HepG2 (cell line): ENCODE results near the gene NF2. TPM values are rescaled to one million over a fixed set of nuclear protein-coding genes. Genes with fewer than 3 reads are reported as not detected.

ENCODE experiments used
- AKAP8 ChIP-seq: sonication (generic); formaldehyde crosslinking; IDR thresholded peaks from 2 replicates; pipeline ENCODE4 v1.5.1; 2020; ENCODE audit warnings: mild to moderate bottlenecking, missing genetic modification reagents
- BCL6 ChIP-seq: IDR thresholded peaks from 2 replicates; pipeline ENCODE4 v1.6.1; 2016; ENCODE audit warnings: missing genetic modification reagents, missing compliant biosample characterization
- GTF2F1 ChIP-seq: fragments of 150-350 bp; IDR thresholded peaks from 2 replicates; pipeline ENCODE4 v1.6.1; 2014; ENCODE audit warnings: low read length
- HOXA3 ChIP-seq: sonication (generic); formaldehyde crosslinking; IDR thresholded peaks from 2 replicates; pipeline ENCODE4 v1.5.0; 2020; ENCODE audit warnings: missing genetic modification reagents
- IRF2 ChIP-seq: IDR thresholded peaks from 2 replicates; pipeline ENCODE4 v1.6.1; 2018; ENCODE audit warnings: missing genetic modification reagents, missing compliant biosample characterization
- KAT2B ChIP-seq: fragments of 150-350 bp; IDR thresholded peaks from 2 replicates; pipeline ENCODE4 v1.6.1; 2014; ENCODE audit warnings: low read depth, low read length, borderline replicate concordance
- KLF6 ChIP-seq: IDR thresholded peaks from 2 replicates; pipeline ENCODE4 v1.8.0; 2016; ENCODE audit warnings: missing biosample characterization, missing genetic modification reagents
- NPAS2 ChIP-seq: sonication (generic); formaldehyde crosslinking; IDR thresholded peaks from 2 replicates; pipeline ENCODE4 v1.8.0; 2022; ENCODE audit warnings: mild to moderate bottlenecking, missing genetic modification reagents, borderline replicate concordance
- SOX6 ChIP-seq, 2 experiments: fragments of 450-650 bp in 1 of 2; sonication (generic) in 1 of 2; formaldehyde crosslinking in 1 of 2; IDR thresholded peaks; 2 replicates each; pipeline versions ENCODE4 v1.4.0 to v1.6.1; 2017 to 2020; ENCODE audit warnings: antibody characterized with exemption in 1 of 2, mild to moderate bottlenecking in 1 of 2, missing genetic modification reagents in 1 of 2
- SUZ12 ChIP-seq: fragments of 150-350 bp; IDR thresholded peaks from 2 replicates; pipeline ENCODE4 v1.6.1; 2014; ENCODE audit warnings: low read depth, low read length
- TOPORS ChIP-seq: sonication (generic); formaldehyde crosslinking; IDR thresholded peaks from 2 replicates; pipeline ENCODE4 v1.8.0; 2023; ENCODE audit warnings: mild to moderate bottlenecking, missing genetic modification reagents
- ZFAT ChIP-seq: sonication (generic); formaldehyde crosslinking; conservative IDR thresholded peaks from 2 replicates; pipeline ENCODE4 v1.8.1; 2023; ENCODE audit warnings: missing genetic modification reagents, inconsistent platforms
- ZKSCAN8 ChIP-seq: IDR thresholded peaks from 2 replicates; pipeline ENCODE4 v1.6.1; 2016; ENCODE audit warnings: borderline replicate concordance, missing genetic modification reagents, missing compliant biosample characterization
- ZMYM3 ChIP-seq: sonication (generic); formaldehyde crosslinking; IDR thresholded peaks from 2 replicates; pipeline ENCODE4 v1.5.1; 2020; ENCODE audit warnings: mild to moderate bottlenecking, missing genetic modification reagents
- ZNF101 ChIP-seq: sonication (generic); formaldehyde crosslinking; IDR thresholded peaks from 2 replicates; pipeline ENCODE4 v1.4.0; 2020; ENCODE audit warnings: mild to moderate bottlenecking, low read depth, missing genetic modification reagents, borderline replicate concordance
- ZNF282 ChIP-seq: fragments of 450-650 bp; IDR thresholded peaks from 2 replicates; pipeline ENCODE4 v1.6.1; 2018; ENCODE audit not compliant: partially characterized antibody
- ZNF577 ChIP-seq: sonication (generic); formaldehyde crosslinking; IDR thresholded peaks from 2 replicates; pipeline ENCODE4 v1.4.0; 2020; ENCODE audit warnings: mild to moderate bottlenecking, low read depth, missing genetic modification reagents, borderline replicate concordance
- ZNF605 ChIP-seq: sonication (generic); formaldehyde crosslinking; IDR thresholded peaks from 2 replicates; pipeline ENCODE4 v1.8.0; 2022; ENCODE audit warnings: mild to moderate bottlenecking, missing genetic modification reagents
- ZNF770 ChIP-seq: sonication (generic); formaldehyde crosslinking; IDR thresholded peaks from 2 replicates; pipeline ENCODE4 v1.5.0; 2020; ENCODE audit warnings: mild to moderate bottlenecking, missing genetic modification reagents
- ZNF781 ChIP-seq: sonication (generic); formaldehyde crosslinking; IDR thresholded peaks from 2 replicates; pipeline ENCODE4 v1.5.1; 2020; ENCODE audit warnings: borderline replicate concordance, mild to moderate bottlenecking, missing genetic modification reagents; ENCODE audit errors: not compliant biosample characterization
- ZNF792 ChIP-seq: IDR thresholded peaks from 2 replicates; pipeline ENCODE4 v1.6.1; 2016
- ZNF839 ChIP-seq: sonication (generic); formaldehyde crosslinking; IDR thresholded peaks from 2 replicates; pipeline ENCODE4 v1.4.0; 2020; ENCODE audit warnings: missing genetic modification reagents, mild to moderate bottlenecking, borderline replicate concordance
- ZSCAN9 ChIP-seq: IDR thresholded peaks from 2 replicates; pipeline ENCODE4 v1.6.1; 2016; ENCODE audit warnings: borderline replicate concordance
- polyA plus RNA-seq, 8 experiments: library from polyadenylated mRNA; depleted of rRNA in 3 of 8; stranded (reverse) in 7 of 8; unstranded in 1 of 8; fragments of >200 nt; fragmentation: Illumina TruSeq in 4 of 8; extraction: Trizol in 4 of 8; gene quantifications; 2 replicates each; pipeline versions ENCODE4 v1.2.1 to v1.2.3, GENCODE V29; 2011 to 2016; ENCODE audit warnings: low read depth in 4 of 8, missing spikeins in 1 of 8, mixed read lengths in 1 of 8; ENCODE audit not compliant: insufficient read depth in 1 of 8
- total RNA-seq, 5 experiments: library from RNA; depleted of rRNA; stranded (reverse); fragments of >200 nt; fragmentation: Illumina TruSeq; extraction: Trizol; gene quantifications; 2 replicates each; pipeline ENCODE4 v1.2.3, GENCODE V29; 2016; ENCODE audit warnings: low read depth in 1 of 5
- TF ChIP-seq, protein P1 (sequence below): IDR thresholded peaks from 2 replicates; pipeline ENCODE4 v1.6.1; 2016; ENCODE audit warnings: missing biosample characterization, missing genetic modification reagents, low read depth
- TF ChIP-seq, protein P2 (sequence below): sonication (generic); formaldehyde crosslinking; IDR thresholded peaks from 2 replicates; pipeline ENCODE4 v1.4.0; 2020; ENCODE audit warnings: missing genetic modification reagents

Gene NF2
- total and polyA plus RNA-seq, 2 of the 13 experiments (the other 11 are each of a cell fraction or from before 2014, with no cell fraction given): 9.3 to 33.3 TPM

DNA sequence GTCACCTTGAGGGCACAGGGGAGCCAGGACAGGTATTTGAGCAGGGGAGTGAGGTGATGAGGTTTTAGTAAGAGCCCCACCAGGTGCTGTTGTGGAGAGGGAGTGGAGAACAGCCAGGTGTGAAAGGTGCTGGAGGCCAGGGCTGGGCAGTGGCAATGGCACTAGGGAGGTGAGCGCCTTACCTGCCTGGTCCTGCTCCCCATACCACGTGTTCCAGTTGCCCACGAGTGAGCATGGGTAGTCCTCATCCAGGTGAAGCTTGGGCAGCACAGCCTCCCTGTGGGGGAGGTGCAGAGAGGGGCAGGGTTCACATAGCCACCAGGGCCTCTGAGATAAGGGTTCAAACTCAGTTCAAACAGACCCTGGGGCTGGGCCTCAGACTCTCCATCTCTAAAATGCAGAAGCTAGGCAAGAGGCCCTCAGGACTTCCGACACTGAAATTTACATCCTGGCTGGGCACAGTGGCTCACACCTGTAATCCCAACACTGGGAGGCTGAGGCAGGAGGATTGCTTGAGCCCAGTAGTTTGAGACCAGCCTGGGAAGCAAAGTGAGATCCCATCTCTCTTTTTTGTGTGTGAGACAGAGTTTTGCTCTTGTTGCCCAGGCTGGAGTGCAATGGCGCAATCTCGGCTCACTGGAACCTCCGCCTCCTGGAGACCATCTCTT lies 34.3 kb upstream of the NF2 start (continued):
- TF ChIP-seq, protein P1, sequence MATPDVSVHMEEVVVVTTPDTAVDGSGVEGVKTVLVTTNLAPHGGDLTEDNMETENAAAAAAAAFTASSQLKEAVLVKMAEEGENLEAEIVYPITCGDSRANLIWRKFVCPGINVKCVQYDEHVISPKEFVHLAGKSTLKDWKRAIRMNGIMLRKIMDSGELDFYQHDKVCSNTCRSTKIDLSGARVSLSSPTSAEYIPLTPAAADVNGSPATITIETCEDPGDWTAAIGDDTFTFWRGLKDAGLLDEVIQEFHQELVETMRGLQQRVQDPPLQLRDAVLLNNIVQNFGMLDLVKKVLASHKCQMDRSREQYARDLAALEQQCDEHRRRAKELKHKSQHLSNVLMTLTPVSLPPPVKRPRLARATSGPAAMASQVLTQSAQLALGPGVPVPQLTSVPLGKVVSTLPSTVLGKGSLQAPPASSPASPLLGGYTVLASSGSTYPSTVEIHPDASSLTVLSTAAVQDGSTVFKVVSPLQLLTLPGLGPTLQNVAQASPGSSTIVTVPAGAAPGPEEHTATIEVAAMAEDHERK: no peak
- TF ChIP-seq GTF2F1: no peak
- TF ChIP-seq ZFAT (CRISPR knock-in tag): no peak
- no peak for TF ChIP-seq ZNF282
- TF ChIP-seq BCL6 (CRISPR knock-in tag): peak; percentile 54; the same call in 1 of the 2 replicates
- peak; percentile 70; the same call in 1 of the 2 replicates for TF ChIP-seq HOXA3
- TF ChIP-seq IRF2 (CRISPR knock-in tag): peak; percentile 19; the same call in 1 of the 2 replicates
- TF ChIP-seq SOX6 (IDR thresholded peaks at IDR 0.05): no peak
- TF ChIP-seq SOX6 (CRISPR knock-in tag; IDR thresholded peaks at IDR 0.05): 0 out of 2 replicates have a peak, but pooled peaks have one; percentile 30
- TF ChIP-seq ZMYM3 (CRISPR knock-in tag): peak; percentile 84
- TF ChIP-seq ZNF770 (CRISPR knock-in tag): peak; percentile 83
- no peak for TF ChIP-seq ZSCAN9
- no peak for TF ChIP-seq ZNF605
- TF ChIP-seq ZNF839 (CRISPR knock-in tag): no peak
- no peak for TF ChIP-seq SUZ12
- no peak for TF ChIP-seq KAT2B
- TF ChIP-seq ZKSCAN8 (CRISPR knock-in tag): no peak
- TF ChIP-seq AKAP8: 0 out of 2 replicates have a peak, but pooled peaks have one; percentile 30
- no peak for TF ChIP-seq NPAS2
- TF ChIP-seq TOPORS (CRISPR knock-in tag): peak; percentile 11; the same call in 1 of the 2 replicates
- TF ChIP-seq, protein P2, sequence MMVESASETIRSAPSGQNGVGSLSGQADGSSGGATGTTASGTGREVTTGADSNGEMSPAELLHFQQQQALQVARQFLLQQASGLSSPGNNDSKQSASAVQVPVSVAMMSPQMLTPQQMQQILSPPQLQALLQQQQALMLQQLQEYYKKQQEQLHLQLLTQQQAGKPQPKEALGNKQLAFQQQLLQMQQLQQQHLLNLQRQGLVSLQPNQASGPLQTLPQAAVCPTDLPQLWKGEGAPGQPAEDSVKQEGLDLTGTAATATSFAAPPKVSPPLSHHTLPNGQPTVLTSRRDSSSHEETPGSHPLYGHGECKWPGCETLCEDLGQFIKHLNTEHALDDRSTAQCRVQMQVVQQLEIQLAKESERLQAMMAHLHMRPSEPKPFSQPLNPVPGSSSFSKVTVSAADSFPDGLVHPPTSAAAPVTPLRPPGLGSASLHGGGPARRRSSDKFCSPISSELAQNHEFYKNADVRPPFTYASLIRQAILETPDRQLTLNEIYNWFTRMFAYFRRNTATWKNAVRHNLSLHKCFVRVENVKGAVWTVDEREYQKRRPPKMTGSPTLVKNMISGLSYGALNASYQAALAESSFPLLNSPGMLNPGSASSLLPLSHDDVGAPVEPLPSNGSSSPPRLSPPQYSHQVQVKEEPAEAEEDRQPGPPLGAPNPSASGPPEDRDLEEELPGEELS: peak; percentile 54; the same call in 1 of the 2 replicates
- peak; percentile 61; the same call in 1 of the 2 replicates for TF ChIP-seq ZNF792 (CRISPR knock-in tag)
- TF ChIP-seq ZNF577 (CRISPR knock-in tag): no peak
- 0 out of 2 replicates have a peak, but pooled peaks have one; percentile 42 for TF ChIP-seq KLF6 (CRISPR knock-in tag)
- TF ChIP-seq ZNF781 (CRISPR knock-in tag): peak; percentile 59
- TF ChIP-seq ZNF101 (CRISPR knock-in tag): no peak
